GM21381 (cell line): ENCODE data around the gene FIBCD1.

Experiments used
- ATAC-seq: cut with Tn5 transposase; IDR thresholded peaks from one replicate; pipeline ENCODE4 v1.9.1; 2021; ENCODE audit warnings: mild to moderate bottlenecking, moderate library complexity; ENCODE audit not compliant: unreplicated experiment

FIBCD1 gene

DNA sequence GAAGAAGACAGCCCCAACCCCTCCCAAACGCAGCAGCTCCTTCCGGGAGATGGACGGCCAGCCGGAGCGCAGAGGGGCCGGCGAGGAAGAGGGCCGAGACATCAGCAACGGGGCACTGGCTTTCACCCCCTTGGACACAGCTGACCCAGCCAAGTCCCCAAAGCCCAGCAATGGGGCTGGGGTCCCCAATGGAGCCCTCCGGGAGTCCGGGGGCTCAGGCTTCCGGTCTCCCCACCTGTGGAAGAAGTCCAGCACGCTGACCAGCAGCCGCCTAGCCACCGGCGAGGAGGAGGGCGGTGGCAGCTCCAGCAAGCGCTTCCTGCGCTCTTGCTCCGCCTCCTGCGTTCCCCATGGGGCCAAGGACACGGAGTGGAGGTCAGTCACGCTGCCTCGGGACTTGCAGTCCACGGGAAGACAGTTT is 54.9 kb downstream of the FIBCD1 start:
- ATAC-seq = no peak

DNA sequence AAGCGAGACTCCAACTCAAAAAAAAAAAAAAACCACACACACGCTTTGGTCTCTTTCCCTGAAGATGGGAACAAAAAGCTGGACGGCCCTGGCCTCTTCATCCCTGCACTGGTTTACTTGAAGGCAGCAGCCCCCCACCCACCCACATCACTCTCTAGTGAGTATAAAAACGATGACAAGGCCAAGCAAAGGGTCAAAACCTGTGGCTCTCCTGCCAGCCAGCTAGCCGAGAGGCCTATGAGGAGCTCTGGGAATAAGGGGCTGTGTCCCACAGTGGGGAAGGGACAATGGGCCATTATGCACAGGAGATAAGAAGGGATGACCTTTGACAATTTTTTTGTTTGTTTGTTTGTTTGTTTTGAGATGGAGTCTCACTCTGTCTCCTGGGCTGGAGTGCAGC is 55.6 kb downstream of the FIBCD1 start:
- no peak for ATAC-seq

DNA sequence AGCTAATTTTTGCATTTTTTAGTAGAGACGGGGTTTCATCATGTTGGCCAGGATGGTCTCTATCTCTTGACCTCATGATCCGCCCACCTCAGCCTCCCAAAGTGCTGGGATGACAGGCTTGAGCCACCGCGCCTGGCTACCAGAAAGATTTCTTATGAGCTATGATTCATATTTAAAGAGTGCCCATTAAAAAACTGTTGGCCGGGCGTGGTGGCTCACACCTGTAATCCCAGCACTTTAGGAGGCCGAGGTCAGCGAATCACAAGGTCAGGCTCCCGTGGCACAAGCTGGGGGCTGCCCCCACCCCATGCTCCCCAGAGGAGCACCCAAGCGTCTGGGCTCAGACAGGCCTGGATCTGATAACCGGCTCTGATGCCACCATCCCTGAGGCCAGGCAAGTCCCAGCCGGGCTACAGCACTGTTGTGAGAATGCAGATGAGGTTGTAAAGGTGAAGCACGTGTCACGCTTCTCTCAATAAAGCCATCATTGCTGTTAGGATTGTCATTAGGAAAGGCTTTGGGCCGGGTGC is 56.3 kb downstream of the FIBCD1 start:
- no peak for ATAC-seq

DNA sequence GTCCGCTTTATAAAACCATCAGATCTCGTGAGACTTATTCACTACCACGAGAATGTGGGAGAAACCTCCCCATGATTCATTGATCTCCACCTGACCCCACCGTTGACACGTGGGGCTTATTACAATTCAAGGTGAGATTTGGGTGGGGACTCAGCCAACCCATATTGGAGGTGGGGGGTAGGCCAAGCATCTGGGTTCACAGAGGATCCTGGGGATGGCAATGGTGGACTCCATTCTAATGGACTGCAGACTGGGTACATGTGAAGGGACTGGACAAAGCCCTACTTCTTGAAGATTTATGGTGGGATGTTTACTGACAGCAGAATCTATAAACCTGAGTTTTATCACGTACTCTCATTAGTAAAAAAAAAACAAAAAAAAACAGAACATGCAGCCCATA is 57.5 kb downstream of the FIBCD1 start:
- ATAC-seq = no peak

DNA sequence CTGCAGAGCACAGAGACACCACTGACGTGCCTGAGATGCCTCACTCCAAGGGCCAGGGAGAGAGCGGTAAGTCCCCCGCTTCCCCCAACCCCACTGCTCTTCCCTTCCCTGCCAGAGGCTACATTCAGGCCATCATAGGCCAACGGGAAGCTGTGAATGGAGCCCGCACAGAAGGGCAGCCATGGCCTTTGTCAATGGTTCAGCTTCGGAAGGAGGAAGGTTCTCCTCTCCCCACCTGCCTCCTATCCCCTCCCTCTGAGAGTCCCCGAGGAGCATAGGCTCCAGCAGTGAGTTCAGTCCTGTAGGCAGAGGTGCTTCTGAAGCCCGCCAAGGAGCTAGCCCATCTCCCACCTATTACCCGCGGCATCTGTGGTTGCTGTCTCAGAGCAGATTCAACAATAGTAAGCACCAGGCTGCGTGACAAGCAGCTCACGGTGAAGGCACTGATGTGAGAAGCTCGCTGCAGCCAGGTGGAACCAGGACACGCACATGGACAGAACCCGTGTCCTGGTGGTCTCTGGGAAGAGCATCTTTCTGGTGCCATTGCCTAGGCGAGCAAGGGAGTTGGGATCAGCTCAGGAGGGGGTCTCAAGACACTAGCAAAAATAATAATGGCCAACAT is 58.3 kb downstream of the FIBCD1 start:
- ATAC-seq = no peak

DNA sequence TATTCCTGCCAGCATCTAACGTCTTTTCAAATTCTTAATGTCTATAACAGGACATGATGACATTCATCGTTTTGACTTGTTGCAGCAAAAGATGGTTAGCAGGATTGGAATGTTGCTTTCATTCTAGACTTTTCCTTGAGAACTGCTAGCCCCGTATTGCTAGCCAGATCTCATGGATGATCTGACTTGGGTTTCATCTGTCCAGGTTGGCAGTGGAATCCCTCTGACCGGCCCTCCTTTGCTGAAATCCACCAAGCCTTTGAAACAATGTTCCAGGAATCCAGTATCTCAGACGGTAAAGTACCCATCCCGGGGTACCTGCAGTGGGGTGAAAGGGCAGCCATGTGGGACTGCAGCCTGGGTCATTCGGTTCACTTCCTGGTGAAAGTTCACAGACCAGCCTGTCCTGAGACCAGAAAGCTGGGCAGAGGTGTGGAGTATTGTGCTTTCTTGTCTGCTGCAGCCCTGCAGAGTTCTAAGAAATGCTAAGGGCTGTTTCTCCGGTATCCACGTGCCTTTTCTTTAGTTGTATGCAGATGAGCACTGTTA is 59.1 kb downstream of the FIBCD1 start:
- ATAC-seq = no peak

DNA sequence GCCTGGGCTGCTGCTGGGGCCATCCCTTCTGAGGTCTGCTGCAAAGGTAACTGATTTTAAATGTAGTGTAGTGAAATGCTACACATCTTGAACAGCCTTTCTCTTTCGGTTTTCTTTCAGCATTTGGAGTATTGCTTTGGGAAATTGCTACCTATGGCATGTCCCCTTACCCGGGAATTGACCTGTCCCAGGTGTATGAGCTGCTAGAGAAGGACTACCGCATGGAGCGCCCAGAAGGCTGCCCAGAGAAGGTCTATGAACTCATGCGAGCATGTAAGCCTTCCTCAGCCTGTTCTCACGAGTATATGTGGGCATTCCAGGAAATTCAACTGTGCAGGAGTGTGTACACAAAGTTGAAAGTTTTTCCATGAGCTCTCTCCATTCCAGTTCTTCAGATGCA is 60.8 kb downstream of the FIBCD1 start:
- ATAC-seq = no peak

DNA sequence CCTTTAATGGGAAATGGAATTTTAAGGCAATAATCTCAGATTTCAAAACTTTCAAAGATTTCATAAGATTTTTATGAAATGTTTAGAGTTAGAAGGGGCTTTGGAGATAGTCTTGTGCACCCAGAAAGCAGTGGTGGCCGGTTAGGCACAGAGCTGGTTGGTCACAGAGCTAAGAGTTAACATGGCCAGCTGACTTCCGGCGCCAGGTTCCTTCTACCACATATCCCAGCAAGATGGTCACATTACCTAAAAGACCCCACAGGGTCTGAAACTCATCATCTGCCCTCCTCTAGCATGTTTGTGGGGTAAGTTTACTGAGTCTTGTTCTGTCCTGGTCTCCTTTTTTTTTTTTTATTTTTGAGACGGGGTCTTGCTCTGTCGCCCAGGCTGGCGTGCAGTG is 61.7 kb downstream of the FIBCD1 start:
- no peak for ATAC-seq

DNA sequence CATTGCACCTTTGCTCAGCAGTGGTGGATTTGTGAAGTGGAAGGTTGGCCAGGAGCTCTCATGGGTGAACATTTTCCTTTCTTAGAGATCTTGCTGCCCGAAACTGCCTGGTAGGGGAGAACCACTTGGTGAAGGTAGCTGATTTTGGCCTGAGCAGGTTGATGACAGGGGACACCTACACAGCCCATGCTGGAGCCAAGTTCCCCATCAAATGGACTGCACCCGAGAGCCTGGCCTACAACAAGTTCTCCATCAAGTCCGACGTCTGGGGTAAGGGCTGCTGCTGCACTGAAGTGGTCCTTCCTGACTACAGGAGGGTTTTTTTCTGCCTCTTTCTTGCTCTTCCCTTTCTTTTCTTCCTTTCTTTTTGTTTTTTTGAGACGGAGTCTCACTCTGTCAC is 64.3 kb downstream of the FIBCD1 start:
- no peak for ATAC-seq

DNA sequence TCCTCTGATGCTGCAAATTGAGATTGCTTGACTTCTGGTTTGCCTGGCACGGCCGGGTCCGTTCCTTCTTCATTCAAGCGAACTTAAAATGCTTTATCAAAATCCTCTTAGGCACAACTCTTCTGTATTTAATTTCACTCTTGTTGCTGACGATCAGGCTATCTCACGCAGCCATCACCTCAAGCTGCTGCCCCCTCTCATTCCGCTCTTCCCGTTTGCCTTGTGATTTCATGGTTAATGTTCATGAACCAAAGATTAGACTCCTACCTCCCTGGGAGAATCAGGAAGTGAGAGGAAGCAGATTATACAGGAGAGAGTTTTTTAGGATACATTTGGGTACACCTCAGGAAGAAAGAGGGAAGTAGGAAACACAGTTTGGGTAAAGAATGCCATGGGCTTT is 65.1 kb downstream of the FIBCD1 start:
- ATAC-seq = no peak

DNA sequence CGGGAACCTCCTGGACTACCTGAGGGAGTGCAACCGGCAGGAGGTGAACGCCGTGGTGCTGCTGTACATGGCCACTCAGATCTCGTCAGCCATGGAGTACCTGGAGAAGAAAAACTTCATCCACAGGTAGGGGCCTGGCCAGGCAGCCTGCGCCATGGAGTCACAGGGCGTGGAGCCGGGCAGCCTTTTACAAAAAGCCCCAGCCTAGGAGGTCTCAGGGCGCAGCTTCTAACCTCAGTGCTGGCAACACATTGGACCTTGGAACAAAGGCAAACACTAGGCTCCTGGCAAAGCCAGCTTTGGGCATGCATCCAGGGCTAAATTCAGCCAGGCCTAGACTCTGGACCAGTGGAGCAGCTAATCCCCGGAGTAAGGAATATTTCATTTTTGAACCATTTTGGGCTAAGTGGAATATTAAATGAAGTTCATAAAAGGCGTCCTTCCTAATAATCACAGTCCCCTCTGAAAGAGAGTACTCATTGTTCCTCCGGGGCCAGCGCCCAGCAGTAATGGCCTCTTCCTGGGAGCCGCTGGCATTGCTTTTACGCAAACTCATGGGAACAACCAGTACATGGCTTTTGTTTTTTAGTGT is 66.0 kb downstream of the FIBCD1 start:
- no peak for ATAC-seq

DNA sequence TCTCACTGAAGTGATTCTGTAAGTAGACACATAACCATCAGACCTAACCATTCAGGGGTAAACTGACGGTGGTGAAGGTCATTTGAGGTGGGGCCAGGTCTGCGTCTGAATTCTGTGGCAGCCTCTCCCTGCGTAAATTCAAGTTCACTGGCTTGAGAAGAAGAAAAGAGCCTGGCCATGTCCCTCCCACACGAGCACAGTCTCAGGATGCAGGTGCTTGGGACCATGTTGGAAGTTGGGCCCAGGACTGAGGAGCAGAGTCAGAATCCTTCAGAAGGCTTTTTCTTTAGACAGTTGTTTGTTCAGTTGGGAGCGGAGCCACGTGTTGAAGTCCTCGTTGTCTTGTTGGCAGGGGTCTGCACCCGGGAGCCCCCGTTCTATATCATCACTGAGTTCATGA is 66.5 kb downstream of the FIBCD1 start:
- ATAC-seq = no peak

DNA sequence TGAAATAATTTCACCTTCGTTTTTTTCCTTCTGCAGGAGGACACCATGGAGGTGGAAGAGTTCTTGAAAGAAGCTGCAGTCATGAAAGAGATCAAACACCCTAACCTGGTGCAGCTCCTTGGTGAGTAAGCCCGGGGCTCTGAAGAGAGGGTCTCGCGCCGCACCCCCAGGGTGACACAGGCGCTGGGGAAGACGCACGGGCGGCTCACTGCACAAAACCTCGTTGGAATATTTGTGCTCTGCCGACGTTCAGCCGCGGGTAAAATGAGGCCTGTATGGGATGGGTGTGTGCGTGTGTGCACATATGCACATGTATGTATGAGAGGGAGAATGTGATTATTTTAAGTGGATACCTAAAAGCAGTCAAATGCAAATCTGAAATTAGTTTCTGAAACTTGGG is 67.0 kb downstream of the FIBCD1 start:
- ATAC-seq = no peak

DNA sequence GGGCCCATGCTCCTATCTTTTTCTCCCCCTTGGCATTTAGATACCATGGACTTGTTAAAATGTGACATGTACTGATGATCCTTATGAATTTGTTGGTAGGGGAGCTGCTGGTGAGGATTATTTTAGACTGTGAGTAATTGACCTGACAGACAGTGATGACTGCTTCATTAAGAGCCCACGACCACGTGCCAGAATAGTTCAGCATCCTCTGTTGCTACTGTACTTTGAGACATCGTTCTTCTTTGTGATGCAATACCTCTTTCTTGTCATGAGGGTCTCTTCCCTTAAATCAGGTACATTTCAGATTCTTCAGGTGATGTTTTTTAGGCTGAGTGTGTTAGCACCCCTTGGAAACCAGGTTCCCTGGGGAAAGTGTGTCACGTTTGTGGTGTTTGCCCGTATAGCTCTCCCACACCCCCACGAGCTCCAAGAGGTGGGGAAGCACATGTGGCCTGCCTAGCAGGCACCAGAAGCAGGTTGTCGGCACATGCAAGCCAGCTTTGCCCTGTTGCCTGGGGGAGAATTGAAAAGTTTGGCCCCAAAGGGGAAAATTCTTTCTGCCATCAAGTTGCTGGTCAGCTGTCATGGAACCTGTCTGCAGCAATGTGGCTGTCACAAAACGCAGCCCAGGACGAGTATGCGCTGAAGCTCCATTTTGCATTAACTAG is 67.5 kb downstream of the FIBCD1 start:
- no peak for ATAC-seq

DNA sequence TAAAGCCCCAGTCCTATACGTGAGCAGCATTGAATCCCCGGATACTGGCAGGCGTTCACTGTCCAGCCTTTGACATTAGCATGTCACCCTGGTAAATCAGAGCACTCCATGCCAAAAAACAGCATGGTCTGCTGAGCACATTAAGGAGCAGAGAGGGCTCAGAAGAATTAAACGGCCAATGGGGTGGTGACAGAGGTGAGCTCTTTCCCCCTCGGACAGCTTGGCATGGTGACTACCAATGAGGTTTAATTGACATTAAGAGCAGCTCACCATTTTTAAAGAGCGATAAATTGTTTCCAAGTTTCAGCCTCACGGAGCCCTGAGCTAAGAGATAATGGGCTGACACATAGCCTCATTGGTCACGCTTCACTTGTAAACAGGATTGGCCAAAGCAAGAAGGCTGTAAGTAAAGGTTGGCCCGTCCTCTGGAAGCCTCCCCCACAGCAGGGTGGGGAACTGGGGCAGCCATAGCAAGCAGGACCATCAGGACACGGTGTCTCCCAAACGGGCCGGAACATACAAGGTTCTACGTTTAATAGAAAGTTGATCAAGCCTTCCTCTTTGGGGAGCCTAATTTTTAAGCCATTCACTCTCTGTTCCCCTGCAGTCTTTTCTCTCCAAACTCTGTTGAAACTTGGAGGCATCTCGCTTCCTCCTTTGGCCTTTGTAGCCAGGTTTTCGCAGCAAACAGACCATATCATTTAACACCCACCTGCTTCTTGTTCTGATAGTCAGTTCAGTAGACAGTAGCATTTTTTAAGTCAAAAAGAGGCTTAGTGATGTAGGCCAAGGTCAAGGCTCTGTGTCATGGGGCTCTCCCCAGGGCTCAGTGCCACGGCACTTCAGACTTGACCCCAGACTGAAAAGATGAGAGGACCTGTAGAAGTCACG is 68.3 kb downstream of the FIBCD1 start:
- ATAC-seq = no peak

DNA sequence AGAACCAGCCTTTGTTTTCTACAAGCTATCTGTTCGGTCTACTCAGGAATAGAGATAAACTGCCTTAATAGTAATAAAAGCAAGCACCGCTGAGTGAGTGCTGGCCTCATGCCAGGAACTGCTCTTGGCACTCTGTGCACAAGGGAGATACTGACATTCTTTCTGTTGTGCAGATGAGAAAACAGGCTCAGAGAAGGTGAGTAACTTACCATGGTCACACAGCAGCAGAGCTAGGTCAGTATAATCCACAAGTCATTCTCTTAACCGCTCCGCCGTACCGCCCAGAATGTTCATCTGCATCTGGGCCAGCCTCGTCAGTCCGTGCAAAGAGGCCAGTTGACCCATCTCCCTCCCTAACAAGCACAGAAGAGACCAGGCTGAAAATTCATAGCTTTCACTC is 69.8 kb downstream of the FIBCD1 start:
- ATAC-seq = no peak

DNA sequence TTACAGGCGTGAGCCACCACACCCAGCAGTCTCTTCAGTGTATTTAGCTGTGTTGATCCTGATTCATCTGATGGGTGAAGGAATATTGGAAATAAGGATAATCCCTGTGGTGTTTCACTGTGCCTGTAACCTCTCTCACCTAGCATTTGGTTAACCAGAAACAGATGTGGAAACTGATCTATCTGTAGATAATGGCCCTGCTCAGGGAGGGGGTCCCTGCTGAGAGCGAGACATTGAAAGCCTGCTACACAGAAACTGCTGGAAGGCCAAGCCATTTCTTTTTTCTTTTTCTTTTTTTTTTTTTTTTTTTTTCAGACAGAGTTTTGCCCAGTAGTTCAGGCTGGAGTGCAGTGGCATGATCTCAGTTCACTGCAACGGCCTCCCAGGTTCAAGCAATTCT is 70.8 kb downstream of the FIBCD1 start:
- ATAC-seq = no peak

DNA sequence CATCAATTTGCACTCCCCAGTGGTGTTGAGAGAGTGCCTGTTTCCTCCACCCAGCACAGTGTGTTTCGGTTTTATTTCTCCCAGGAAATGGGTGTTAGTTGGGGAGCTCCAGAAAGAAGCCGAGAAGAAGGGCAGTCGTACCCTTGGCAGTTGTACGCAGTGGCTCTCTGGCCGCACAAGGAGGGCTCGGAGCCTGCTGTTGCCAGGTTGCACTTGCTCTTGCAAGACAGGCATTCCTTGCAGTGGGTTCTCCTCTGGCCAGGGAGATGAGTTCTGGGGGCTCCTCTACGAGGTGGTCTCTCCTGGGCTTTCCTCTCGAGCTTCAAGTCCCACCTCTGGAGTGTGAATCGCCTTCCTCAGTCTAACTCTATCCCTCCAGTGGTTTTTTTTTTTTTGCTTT is 71.5 kb downstream of the FIBCD1 start:
- ATAC-seq = no peak

DNA sequence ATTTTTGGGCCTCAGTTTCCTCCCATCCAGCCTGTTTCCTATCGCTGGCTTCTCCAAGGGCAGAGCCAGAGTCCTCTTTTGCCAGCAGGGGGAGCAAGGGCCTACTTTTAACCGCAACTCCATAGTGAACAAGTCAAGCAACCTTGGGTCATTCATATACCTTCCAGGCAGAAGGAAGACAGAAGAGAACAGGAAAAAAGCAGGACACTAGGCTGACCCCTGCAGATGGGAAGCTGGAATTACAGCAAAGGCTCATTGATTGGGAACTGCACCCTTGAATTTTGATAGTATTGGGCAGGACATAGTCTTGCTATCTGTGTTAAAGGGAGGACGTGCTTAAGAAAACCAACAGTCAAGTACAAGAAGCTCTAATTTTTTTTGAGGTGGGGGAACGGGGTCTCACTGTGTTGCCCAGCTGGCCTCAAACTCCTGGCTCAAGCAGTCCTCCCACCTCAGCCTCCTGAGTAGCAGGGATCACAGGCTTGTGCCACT is 72.5 kb downstream of the FIBCD1 start:
- ATAC-seq = no peak

DNA sequence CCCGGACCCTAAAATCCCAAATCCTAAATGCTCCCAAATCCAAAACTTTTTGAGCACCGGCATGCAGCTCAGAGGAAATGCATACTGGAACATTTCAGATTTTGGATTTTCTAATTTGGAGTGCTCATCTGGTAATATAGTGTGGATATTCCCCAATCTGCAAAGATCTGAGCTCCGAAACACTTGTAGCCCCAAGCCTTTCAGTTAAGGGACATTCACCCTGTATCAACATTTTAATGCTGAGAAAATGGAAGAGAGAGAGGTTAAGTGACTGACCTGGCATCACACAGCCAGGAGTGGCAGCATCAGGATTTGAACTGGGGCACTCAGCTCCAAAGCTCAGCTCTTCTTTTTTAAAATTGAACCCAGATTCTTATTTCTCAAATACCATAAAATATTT is 73.1 kb downstream of the FIBCD1 start:
- no peak for ATAC-seq

DNA sequence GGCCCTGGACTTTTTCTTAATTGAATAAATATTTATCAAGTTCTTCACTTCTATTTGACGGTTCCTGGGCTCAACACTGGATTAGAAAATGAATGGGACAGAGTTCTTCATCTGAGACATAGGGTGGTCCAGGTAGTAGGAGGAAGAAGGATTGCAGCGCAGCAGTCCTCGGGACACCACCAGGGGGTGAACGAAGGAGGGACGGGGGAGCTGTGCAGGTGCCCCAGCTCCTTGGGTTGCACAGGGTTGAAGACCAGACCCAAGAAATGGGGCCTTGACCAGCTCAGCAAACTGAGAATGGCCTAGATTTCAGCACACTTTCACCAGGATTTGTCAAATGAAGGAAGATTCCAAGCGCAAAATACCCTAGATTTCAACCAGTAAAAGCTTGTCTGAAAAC is 74.5 kb downstream of the FIBCD1 start:
- no peak for ATAC-seq
